Tibial nerve (tissue), 4 donors: Measurements from ENCODE around the gene SOD2. TPM values are rescaled to one million over a fixed set of nuclear protein-coding genes. Genes with fewer than 3 reads are reported as not detected.
A peak's percentile ranks its signal among the peaks of the same experiment; 100 is the strongest.

ENCODE experiments used
- DNase-seq, 2 donors: peaks; one replicate each; pipeline ENCODE4 v3.0.0-alpha.2; 2019; ENCODE audit warnings: low spot score in 2 of 2
- H3K27ac ChIP-seq, 4 donors: fragments of 200-600 bp; sonication (generic) in 3 of 4; one replicate each; pipeline ENCODE4 v1.5.1; 2017 to 2019; ENCODE audit warnings: mild to moderate bottlenecking in 1 of 4
- H3K27me3 ChIP-seq, 2 donors: fragments of 200-600 bp; sonication (generic) in 1 of 2; one replicate each; pipeline versions ENCODE4 v1.5.1 to v1.6.0; 2017 to 2019
- H3K36me3 ChIP-seq, 3 donors: fragments of 200-600 bp; sonication (generic); one replicate each; pipeline ENCODE4 v1.5.1; 2018 to 2019
- H3K4me1 ChIP-seq, 4 donors: fragments of 200-600 bp; sonication (generic) in 3 of 4; one replicate each; pipeline ENCODE4 v1.5.1; 2017 to 2019
- H3K4me3 ChIP-seq, 4 donors: fragments of 200-600 bp; sonication (generic) in 3 of 4; one replicate each; pipeline ENCODE4 v1.5.1; 2017 to 2019; ENCODE audit warnings: mild to moderate bottlenecking in 1 of 4, moderate library complexity in 1 of 4
- H3K9me3 ChIP-seq, 4 donors: fragments of 200-600 bp; sonication (generic) in 3 of 4; one replicate each; pipeline ENCODE4 v1.5.1; 2017 to 2019
- EP300 ChIP-seq, 2 donors: sonication (generic); formaldehyde crosslinking; IDR thresholded peaks; one replicate each; pipeline ENCODE4 v1.6.1; 2017; ENCODE audit warnings: antibody characterized with exemption in 2 of 2, mild to moderate bottlenecking in 1 of 2
- POLR2A ChIP-seq, 2 donors: fragments of 450-650 bp; IDR thresholded peaks; one replicate each; pipeline ENCODE4 v1.6.1; 2017; ENCODE audit warnings: antibody characterized with exemption in 2 of 2, mild to moderate bottlenecking in 2 of 2, moderate library complexity in 2 of 2
- WGBS, 2 donors: methylation state at CpG; one replicate each; pipeline ENCODE4 v1.1.5; 2018; 5-methylcytosine and 5-hydroxymethylcytosine counted together
- total RNA-seq, 4 donors: library from RNA; depleted of rRNA; stranded (reverse); fragments of >200 nt; gene quantifications; one replicate each; pipeline ENCODE4 v1.1.0, GENCODE V29; 2016
- TF ChIP-seq, protein P1 (sequence below), 5 experiments: fragments of 200-600 bp in 3 of 5; fragments of 450-650 bp in 2 of 5; sonication (generic) in 3 of 5; IDR thresholded peaks; one replicate each; pipeline ENCODE4 v1.5.1; 2016 to 2019; ENCODE audit warnings: antibody characterized with exemption in 5 of 5, mild to moderate bottlenecking in 3 of 5, moderate library complexity in 2 of 5

Gene SOD2
- total RNA-seq, 4 donors from 2014 or later: 95.6 to 457 (median 287) TPM

DNA sequence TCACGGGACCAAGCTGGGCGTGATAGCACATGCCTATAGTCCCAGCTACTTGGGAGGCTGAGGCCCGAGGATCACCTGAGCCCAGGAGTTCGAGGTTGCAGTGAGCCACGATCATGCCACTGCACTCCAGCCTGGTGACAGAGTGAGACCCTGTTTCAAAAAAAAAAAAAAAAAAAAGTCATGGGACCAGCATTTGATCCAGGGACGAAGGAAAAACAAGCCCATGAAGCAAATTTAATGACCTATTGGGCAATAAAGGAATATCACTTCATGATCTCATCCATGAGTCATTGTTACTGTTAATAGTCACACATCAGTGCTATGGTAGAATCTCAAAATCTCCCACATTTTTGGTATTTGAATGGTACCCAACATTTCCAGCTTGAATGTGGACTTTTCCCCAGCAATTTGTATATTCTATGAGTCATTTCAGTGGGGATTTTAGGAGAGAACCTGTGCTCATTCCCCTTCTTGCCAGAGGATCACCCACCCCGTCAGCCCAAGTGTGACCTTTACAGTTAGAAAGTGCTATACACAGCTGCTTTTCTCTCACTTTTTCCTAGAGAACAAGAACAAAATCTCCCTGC is 8.5 kb upstream of the SOD2 start:
- DNase-seq: no peak
- no peaks in the 10 kb centered on the region for H3K27me3 ChIP-seq
- H3K27ac ChIP-seq: peak overlapping the region; percentile 36 to 93 (median 80)
- peaks cover 0 to 5% (median 0%) of the 10 kb centered on the region in 3 donors for H3K36me3 ChIP-seq
- peaks cover 0 to 24% (median 16%) of the 10 kb centered on the region in 4 donors for H3K4me1 ChIP-seq
- no peak overlapping the region for H3K4me3 ChIP-seq
- TF ChIP-seq EP300 (IDR thresholded peaks at IDR 0.05): peak; percentile 60 to 87
- TF ChIP-seq, protein P1, sequence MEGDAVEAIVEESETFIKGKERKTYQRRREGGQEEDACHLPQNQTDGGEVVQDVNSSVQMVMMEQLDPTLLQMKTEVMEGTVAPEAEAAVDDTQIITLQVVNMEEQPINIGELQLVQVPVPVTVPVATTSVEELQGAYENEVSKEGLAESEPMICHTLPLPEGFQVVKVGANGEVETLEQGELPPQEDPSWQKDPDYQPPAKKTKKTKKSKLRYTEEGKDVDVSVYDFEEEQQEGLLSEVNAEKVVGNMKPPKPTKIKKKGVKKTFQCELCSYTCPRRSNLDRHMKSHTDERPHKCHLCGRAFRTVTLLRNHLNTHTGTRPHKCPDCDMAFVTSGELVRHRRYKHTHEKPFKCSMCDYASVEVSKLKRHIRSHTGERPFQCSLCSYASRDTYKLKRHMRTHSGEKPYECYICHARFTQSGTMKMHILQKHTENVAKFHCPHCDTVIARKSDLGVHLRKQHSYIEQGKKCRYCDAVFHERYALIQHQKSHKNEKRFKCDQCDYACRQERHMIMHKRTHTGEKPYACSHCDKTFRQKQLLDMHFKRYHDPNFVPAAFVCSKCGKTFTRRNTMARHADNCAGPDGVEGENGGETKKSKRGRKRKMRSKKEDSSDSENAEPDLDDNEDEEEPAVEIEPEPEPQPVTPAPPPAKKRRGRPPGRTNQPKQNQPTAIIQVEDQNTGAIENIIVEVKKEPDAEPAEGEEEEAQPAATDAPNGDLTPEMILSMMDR (IDR thresholded peaks at IDR 0.05): no peak
- 50 to 56% methylated on average over 7 of the region's 7 CpGs for WGBS, 2 donors
- peaks cover 0 to 7% (median 0%) of the 10 kb centered on the region in 4 donors for H3K9me3 ChIP-seq

DNA sequence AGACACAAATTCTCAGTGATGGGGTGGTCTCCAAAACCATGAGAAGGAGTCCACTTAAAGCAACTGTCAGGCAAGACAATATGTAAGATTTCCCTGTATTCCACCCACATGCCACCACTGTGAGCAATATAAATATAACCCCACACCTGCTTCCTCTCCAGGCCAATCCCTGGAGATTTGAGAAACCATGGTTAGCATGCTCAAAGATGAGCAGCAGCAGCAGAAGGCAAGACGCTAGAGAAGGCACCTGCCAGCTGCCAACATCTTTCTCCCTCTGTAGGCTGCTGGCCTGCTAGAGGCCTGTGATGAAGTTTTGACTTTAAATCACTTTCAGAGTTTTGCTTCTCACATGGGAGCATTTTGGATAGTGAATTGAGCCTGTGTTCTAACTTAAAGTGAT is 7.9 kb upstream of the SOD2 start:
- Histone ChIP-seq H3K27me3 (no peaks in the 10 kb centered on the region), H3K9me3 (peaks cover 0 to 7% (median 0%) of the 10 kb centered on the region in 4 donors), H3K4me1 (peaks cover 0 to 24% (median 16%) of the 10 kb centered on the region in 4 donors), H3K27ac (peak overlapping the region; percentile 18 to 93 (median 80)), H3K36me3 (peaks cover 0 to 5% (median 0%) of the 10 kb centered on the region in 3 donors), H3K4me3 (no peak overlapping the region)
- TF ChIP-seq POLR2A (IDR thresholded peaks at IDR 0.05) (no peak), EP300 (IDR thresholded peaks at IDR 0.05) (no peak)
- TF ChIP-seq, protein P1 (IDR thresholded peaks at IDR 0.05): no peak
- 33 to 38% methylated on average over 1 of the region's 1 CpG for WGBS, 2 donors
- DNase-seq: no peak

DNA sequence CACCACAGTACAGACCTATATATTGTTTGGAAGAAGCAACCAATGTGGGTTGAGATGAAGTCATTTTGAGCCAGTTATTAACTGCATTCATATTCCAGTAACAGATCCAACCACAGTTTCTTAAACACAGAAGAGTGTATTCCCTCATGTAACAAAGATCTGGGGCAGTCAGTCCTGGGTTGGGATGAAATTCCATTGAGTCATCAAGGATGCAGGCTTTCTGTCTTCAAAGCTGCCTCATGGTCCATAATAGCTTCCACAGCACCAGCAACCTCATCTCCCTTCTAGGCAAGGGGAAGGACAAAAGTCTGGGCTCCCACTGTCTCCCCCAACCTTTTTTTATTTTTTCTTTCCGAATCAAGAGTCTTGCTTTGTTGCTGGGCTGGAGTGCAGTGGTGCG is 2.9 kb upstream of the SOD2 start:
- DNase-seq: no peak
- Histone ChIP-seq H3K27me3 (no peaks in the 10 kb centered on the region), H3K4me1 (peaks cover 0 to 36% (median 16%) of the 10 kb centered on the region in 4 donors), H3K36me3 (no peaks in the 10 kb centered on the region), H3K9me3 (no peaks in the 10 kb centered on the region), H3K27ac (no peak overlapping the region), H3K4me3 (no peak overlapping the region)
- 98 to 100% methylated on average over 2 of the region's 2 CpGs for WGBS, 2 donors
- TF ChIP-seq POLR2A (IDR thresholded peaks at IDR 0.05) (no peak), EP300 (IDR thresholded peaks at IDR 0.05) (no peak)
- TF ChIP-seq, protein P1 (IDR thresholded peaks at IDR 0.05): no peak

DNA sequence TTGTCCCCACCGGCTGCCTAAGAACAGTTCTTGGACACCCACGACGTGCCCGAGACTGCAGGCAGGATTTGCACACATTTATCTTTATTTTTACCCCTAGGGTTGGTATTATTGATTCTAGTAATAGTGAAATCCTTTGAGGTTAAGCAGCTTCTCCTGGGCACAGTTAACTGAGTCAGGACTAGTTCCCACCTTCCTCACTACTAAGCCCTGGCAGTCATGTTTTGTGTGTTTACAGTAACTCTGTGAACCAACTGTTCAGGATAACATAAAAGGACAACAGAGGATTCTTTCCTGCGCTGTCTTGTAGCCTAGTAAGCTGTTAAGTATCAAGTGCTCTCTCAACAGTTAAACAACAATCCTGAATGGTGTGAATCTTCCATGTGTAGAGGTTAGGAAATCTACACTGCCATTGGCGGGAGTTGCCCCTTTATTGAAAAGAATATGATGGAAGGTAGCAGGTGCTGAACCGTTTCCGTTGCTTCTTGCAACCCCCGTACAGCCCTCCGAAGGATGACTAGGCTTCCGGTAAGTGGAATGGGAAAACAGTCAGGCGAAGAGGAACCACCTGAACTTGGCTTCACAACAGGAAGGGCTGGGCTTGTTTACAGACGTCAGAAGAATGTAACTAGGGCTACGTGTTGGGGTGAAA is 979 bp upstream of the SOD2 start:
- peaks cover 0 to 12% (median 0%) of the 10 kb centered on the region in 3 donors for H3K36me3 ChIP-seq
- H3K9me3 ChIP-seq: no peaks in the 10 kb centered on the region
- TF ChIP-seq, protein P1 (IDR thresholded peaks at IDR 0.05): no peak
- TF ChIP-seq POLR2A (IDR thresholded peaks at IDR 0.05) (peak in 1 of 2 donors; percentile 16), EP300 (IDR thresholded peaks at IDR 0.05) (peak; percentile 32 to 80)
- 37 to 40% methylated on average over 14 of the region's 14 CpGs for WGBS, 2 donors
- peaks cover 0 to 45% (median 21%) of the 10 kb centered on the region in 4 donors for H3K4me1 ChIP-seq
- H3K27me3 ChIP-seq: no peaks in the 10 kb centered on the region
- peak overlapping the region; percentile 77 to 99 (median 83) for H3K4me3 ChIP-seq
- peak overlapping the region; percentile 95 to 97 (median 96) for H3K27ac ChIP-seq
- peak in 1 of 2 donors; percentile 59 for DNase-seq
